Measurements from ENCODE around the gene TCEAL4. TPM values are rescaled to one million over a fixed set of nuclear protein-coding genes. Genes with fewer than 3 reads are reported as not detected.
"Not testable (repeated sequence)": the region's sequence is repeated elsewhere in the genome, so short reads cannot be mapped to it uniquely, and the experiment has no call there.

TCEAL4 gene
- total RNA-seq, 1 donor from 2014 or later, result 6.1 TPM

- intact Hi-C loops (cut with micrococcal nuclease), result no loop called here
- Mint-ChIP-seq H3K27me3 (ENCODE audit: low read depth) (peaks cover 16% of the 10 kb centered on the region), H3K36me3 (ENCODE audit: low read depth) (no peaks in the 10 kb centered on the region), H3K9me3 (no peaks in the 10 kb centered on the region), H3K27ac (no peak overlapping the region), H3K4me1 (ENCODE audit: low read depth) (no peaks in the 10 kb centered on the region), H3K4me3 (ENCODE audit: low read depth) (no peak overlapping the region)
- no peak for DNase-seq (ENCODE audit: low spot score)
Observed at GRCh38 chrX:103560256-103560655, 25.1 kb upstream of the TCEAL4 start.

- DNase-seq (ENCODE audit: low spot score), result no peak
- Mint-ChIP-seq H3K4me1 (ENCODE audit: low read depth) (no peaks in the 10 kb centered on the region), H3K9me3 (no peaks in the 10 kb centered on the region), H3K27me3 (ENCODE audit: low read depth) (peaks cover 11% of the 10 kb centered on the region), H3K36me3 (ENCODE audit: low read depth) (no peaks in the 10 kb centered on the region), H3K4me3 (ENCODE audit: low read depth) (no peak overlapping the region), H3K27ac (no peak overlapping the region)
- intact Hi-C loops (cut with micrococcal nuclease), result no loop called here
Observed at GRCh38 chrX:103562801-103563200, 22.5 kb upstream of the TCEAL4 start.

- Mint-ChIP-seq H3K36me3 (ENCODE audit: low read depth) (no peaks in the 10 kb centered on the region), H3K9me3 (no peaks in the 10 kb centered on the region), H3K4me1 (ENCODE audit: low read depth) (no peaks in the 10 kb centered on the region), H3K4me3 (ENCODE audit: low read depth) (no peak overlapping the region), H3K27me3 (ENCODE audit: low read depth) (peaks cover 12% of the 10 kb centered on the region), H3K27ac (no peak overlapping the region)
- DNase-seq (ENCODE audit: low spot score), result no peak
- intact Hi-C loops (cut with micrococcal nuclease), result no loop called here
Observed at GRCh38 chrX:103565197-103565596, 20.1 kb upstream of the TCEAL4 start.

GRCh38 chrX:103565752-103566151 lies 19.6 kb upstream of the TCEAL4 start:
- Mint-ChIP-seq H3K27me3 (ENCODE audit: low read depth) (peaks cover 7% of the 10 kb centered on the region), H3K9me3 (no peaks in the 10 kb centered on the region), H3K4me1 (ENCODE audit: low read depth) (no peaks in the 10 kb centered on the region), H3K36me3 (ENCODE audit: low read depth) (no peaks in the 10 kb centered on the region), H3K4me3 (ENCODE audit: low read depth) (no peak overlapping the region), H3K27ac (no peak overlapping the region)
- intact Hi-C loops (cut with micrococcal nuclease), result no loop called here
- no peak for DNase-seq (ENCODE audit: low spot score)

- peaks cover 2% of the 10 kb centered on the region for H3K27me3 Mint-ChIP-seq (ENCODE audit: low read depth)
- DNase-seq (ENCODE audit: low spot score), result no peak
- H3K27ac Mint-ChIP-seq, result no peak overlapping the region
- no peak overlapping the region for H3K4me3 Mint-ChIP-seq (ENCODE audit: low read depth)
- no peaks in the 10 kb centered on the region for H3K36me3 Mint-ChIP-seq (ENCODE audit: low read depth)
- intact Hi-C loops (cut with micrococcal nuclease), result no loop called here
- no peaks in the 10 kb centered on the region for H3K4me1 Mint-ChIP-seq (ENCODE audit: low read depth)
- no peaks in the 10 kb centered on the region for H3K9me3 Mint-ChIP-seq
Observed at GRCh38 chrX:103571121-103571520, 14.2 kb upstream of the TCEAL4 start.

- Mint-ChIP-seq H3K4me1 (ENCODE audit: low read depth) (no peaks in the 10 kb centered on the region), H3K27ac (no peak overlapping the region), H3K36me3 (ENCODE audit: low read depth) (no peaks in the 10 kb centered on the region), H3K4me3 (ENCODE audit: low read depth) (no peak overlapping the region), H3K9me3 (no peaks in the 10 kb centered on the region), H3K27me3 (ENCODE audit: low read depth) (peaks cover 2% of the 10 kb centered on the region)
- DNase-seq (ENCODE audit: low spot score), result no peak
- intact Hi-C loops (cut with micrococcal nuclease), result no loop called here
Observed at GRCh38 chrX:103571726-103572125, 13.6 kb upstream of the TCEAL4 start.

GRCh38 chrX:103573202-103573601 lies 12.1 kb upstream of the TCEAL4 start:
- DNase-seq (ENCODE audit: low spot score), result no peak
- H3K9me3 Mint-ChIP-seq, result no peaks in the 10 kb centered on the region
- H3K4me1 Mint-ChIP-seq (ENCODE audit: low read depth), result no peaks in the 10 kb centered on the region
- H3K27ac Mint-ChIP-seq, result no peak overlapping the region
- peaks cover 5% of the 10 kb centered on the region for H3K27me3 Mint-ChIP-seq (ENCODE audit: low read depth)
- intact Hi-C loops (cut with micrococcal nuclease), result no loop called here
- no peaks in the 10 kb centered on the region for H3K36me3 Mint-ChIP-seq (ENCODE audit: low read depth)
- H3K4me3 Mint-ChIP-seq (ENCODE audit: low read depth), result no peak overlapping the region

- Mint-ChIP-seq H3K4me3 (ENCODE audit: low read depth) (peak overlapping the region; percentile 55), H3K36me3 (ENCODE audit: low read depth) (no peaks in the 10 kb centered on the region)
- intact Hi-C loops (cut with micrococcal nuclease), result no loop called here
Observed at GRCh38 chrX:103584596-103584995, 719 bp upstream of the TCEAL4 start.

GRCh38 chrX:103586314-103586646 lies 965 bp downstream of the TCEAL4 start:
- intact Hi-C loops (cut with micrococcal nuclease), result no loop called here

More at GRCh38 chrX:103584596-103584995, 719 bp upstream of the TCEAL4 start:
- H3K4me1 Mint-ChIP-seq (ENCODE audit: low read depth), result peaks cover 3% of the 10 kb centered on the region
- DNase-seq (ENCODE audit: low spot score), result no peak
- H3K9me3 Mint-ChIP-seq, result peaks cover 7% of the 10 kb centered on the region
- H3K27me3 Mint-ChIP-seq (ENCODE audit: low read depth), result peaks cover 20% of the 10 kb centered on the region
- H3K27ac Mint-ChIP-seq, result no peak overlapping the region

GRCh38 chrX:103586659-103587058 lies 1.3 kb downstream of the TCEAL4 start:
- peak overlapping the region; percentile 79 for H3K4me3 Mint-ChIP-seq (ENCODE audit: low read depth)
- H3K9me3 Mint-ChIP-seq, result peaks cover 7% of the 10 kb centered on the region
- peaks cover 3% of the 10 kb centered on the region for H3K4me1 Mint-ChIP-seq (ENCODE audit: low read depth)
- DNase-seq (ENCODE audit: low spot score), result no peak
- intact Hi-C loops (cut with micrococcal nuclease), result no loop called here
- H3K36me3 Mint-ChIP-seq (ENCODE audit: low read depth), result no peaks in the 10 kb centered on the region
- no peak overlapping the region for H3K27ac Mint-ChIP-seq
- H3K27me3 Mint-ChIP-seq (ENCODE audit: low read depth), result peaks cover 10% of the 10 kb centered on the region

More at GRCh38 chrX:103586314-103586646, 965 bp downstream of the TCEAL4 start:
- no peak for DNase-seq (ENCODE audit: low spot score)
- no peak overlapping the region for H3K27ac Mint-ChIP-seq
- H3K27me3 Mint-ChIP-seq (ENCODE audit: low read depth), result peaks cover 13% of the 10 kb centered on the region
- no peaks in the 10 kb centered on the region for H3K36me3 Mint-ChIP-seq (ENCODE audit: low read depth)
- H3K9me3 Mint-ChIP-seq, result peaks cover 7% of the 10 kb centered on the region
- H3K4me1 Mint-ChIP-seq (ENCODE audit: low read depth), result peaks cover 3% of the 10 kb centered on the region
- H3K4me3 Mint-ChIP-seq (ENCODE audit: low read depth), result peak overlapping the region; percentile 79

GRCh38 chrX:103592295-103592694 lies 7.0 kb downstream of the TCEAL4 start:
- H3K27ac Mint-ChIP-seq; H3K36me3 Mint-ChIP-seq (ENCODE audit: low read depth); H3K9me3 Mint-ChIP-seq; intact Hi-C loops (cut with micrococcal nuclease); H3K4me1 Mint-ChIP-seq (ENCODE audit: low read depth); H3K4me3 Mint-ChIP-seq (ENCODE audit: low read depth); H3K27me3 Mint-ChIP-seq (ENCODE audit: low read depth); DNase-seq (ENCODE audit: low spot score): not testable (repeated sequence)

GRCh38 chrX:103595202-103595601 lies 9.9 kb downstream of the TCEAL4 start:
- H3K27me3 Mint-ChIP-seq (ENCODE audit: low read depth); H3K4me3 Mint-ChIP-seq (ENCODE audit: low read depth); H3K4me1 Mint-ChIP-seq (ENCODE audit: low read depth); H3K36me3 Mint-ChIP-seq (ENCODE audit: low read depth); H3K9me3 Mint-ChIP-seq; intact Hi-C loops (cut with micrococcal nuclease); DNase-seq (ENCODE audit: low spot score); H3K27ac Mint-ChIP-seq: not testable (repeated sequence)

- no peak within 1 kb of the TSS for H3K27ac Mint-ChIP-seq
- no peak for DNase-seq (ENCODE audit: low spot score)
- H3K4me3 Mint-ChIP-seq (ENCODE audit: low read depth), result peak within 1 kb of the TSS; percentile 58
- H3K36me3 Mint-ChIP-seq (ENCODE audit: low read depth), result no peaks in the 10 kb centered on the region
- H3K4me1 Mint-ChIP-seq (ENCODE audit: low read depth), result no peaks in the 10 kb centered on the region
- peaks cover 13% of the 10 kb centered on the region for H3K27me3 Mint-ChIP-seq (ENCODE audit: low read depth)
- intact Hi-C loops (cut with micrococcal nuclease), result no loop called here
- H3K9me3 Mint-ChIP-seq, result no peaks in the 10 kb centered on the region
Observed at GRCh38 chrX:103607364-103608305, 22.3 kb downstream of the TCEAL4 start, which contains the start of gene TCEAL3. TSS of gene TCEAL3 (plus strand) at chrX:103607963. CDS start at chrX:103609065, 1,102 bp downstream.

Data from activated T-helper 2 cell treated with anti-CD3 and anti-CD28 coated beads, Interferon-gamma antibody, Interleukin-2, Interleukin-4, amounts not matched to agents 10 μg/mL and 5 μg/mL and 100 μg/mL, durations not matched to agents 14 hours and 24 hours and 36 hours (primary cell).